Measurements from ENCODE around the gene C16orf90.
"Not testable (repeated sequence)": the region's sequence is repeated elsewhere in the genome, so short reads cannot be mapped to it uniquely, and the experiment has no call there.

C16orf90 gene

GRCh38 chr16:3484318-3485096 is 10.8 kb downstream of the C16orf90 start:
- no peak for DNase-seq (ENCODE audit: low read depth in 2 of 2)

GRCh38 chr16:3482659-3483241 is 12.5 kb downstream of the C16orf90 start:
- DNase-seq (ENCODE audit: low read depth in 2 of 2), result no peak

- no peak for DNase-seq (ENCODE audit: low read depth in 2 of 2)
These were observed 13.3 kb downstream of the C16orf90 start for GRCh38 chr16:3481696-3482658.

GRCh38 chr16:3480901-3481695 is 14.2 kb downstream of the C16orf90 start:
- no peak for DNase-seq (ENCODE audit: low read depth in 2 of 2)

GRCh38 chr16:3479654-3480216 is 15.6 kb downstream of the C16orf90 start:
- DNase-seq (ENCODE audit: low read depth in 2 of 2), result no peak

- no peak for DNase-seq (ENCODE audit: low read depth in 2 of 2)
These were observed 16.9 kb downstream of the C16orf90 start for GRCh38 chr16:3478242-3478925.

- no peak for DNase-seq (ENCODE audit: low read depth in 2 of 2)
These were observed 18.9 kb downstream of the C16orf90 start for GRCh38 chr16:3476409-3476808.

GRCh38 chr16:3475604-3476375 is 19.5 kb downstream of the C16orf90 start:
- DNase-seq (ENCODE audit: low read depth in 2 of 2), result no peak

- DNase-seq (ENCODE audit: low read depth in 2 of 2), result not testable (repeated sequence)
These were observed 20.4 kb downstream of the C16orf90 start for GRCh38 chr16:3474870-3475269.

- no peak for DNase-seq (ENCODE audit: low read depth in 2 of 2)
These were observed 21.0 kb downstream of the C16orf90 start for GRCh38 chr16:3474136-3474779.

GRCh38 chr16:3473596-3473943 is 21.7 kb downstream of the C16orf90 start:
- DNase-seq (ENCODE audit: low read depth in 2 of 2), result not testable (repeated sequence)

GRCh38 chr16:3472878-3473595 is 22.3 kb downstream of the C16orf90 start:
- DNase-seq (ENCODE audit: low read depth in 2 of 2), result no peak

- DNase-seq (ENCODE audit: low read depth in 2 of 2), result no peak
These were observed 23.6 kb downstream of the C16orf90 start for GRCh38 chr16:3471518-3472176.

GRCh38 chr16:3470723-3471122 is 24.6 kb downstream of the C16orf90 start:
- DNase-seq (ENCODE audit: low read depth in 2 of 2), result no peak

GRCh38 chr16:3469736-3470135 is 25.6 kb downstream of the C16orf90 start:
- no peak for DNase-seq (ENCODE audit: low read depth in 2 of 2)

GRCh38 chr16:3468501-3468900 is 26.8 kb downstream of the C16orf90 start:
- DNase-seq (ENCODE audit: low read depth in 2 of 2), result no peak

GRCh38 chr16:3467921-3468320 is 27.4 kb downstream of the C16orf90 start:
- no peak for DNase-seq (ENCODE audit: low read depth in 2 of 2)

GRCh38 chr16:3467182-3467581 is 28.1 kb downstream of the C16orf90 start:
- no peak for DNase-seq (ENCODE audit: low read depth in 2 of 2)

All from stimulated activated CD4-positive, alpha-beta T cell treated with anti-CD3 and anti-CD28 coated beads, Interleukin-15, amount 100 ng/mL, for 48 hours (primary cell).